IMR-90 (cell line): Measurements from ENCODE around the gene HECW1. TPM values are rescaled to one million over a fixed set of nuclear protein-coding genes. Genes with fewer than 3 reads are reported as not detected.

ENCODE experiments used
- ATAC-seq: fragments of 200-7000 bp; cut with Tn5 transposase; 2 replicates; pipeline ENCODE4 v1.9.1; 2020; ENCODE audit warnings: low read depth, mild to moderate bottlenecking, moderate library complexity
- BruUV-seq: library from RNA; stranded (reverse); fragments of 400-500 nt; replicated peaks from 2 replicates; lab custom pipeline; 2021; lab: Mats Ljungman, UMichigan
- CTCF ChIA-PET: fragments of 300-600 bp; formaldehyde crosslinking; extraction: SDS; loops from one replicate; lab custom pipeline; 2021; ENCODE audit warnings: antibody characterized with exemption; lab: Yijun Ruan, JAX
- POLR2A ChIA-PET: fragments of 300-600 bp; sonication (Branson Sonifier 250); formaldehyde crosslinking; loops from one replicate; lab custom pipeline; 2022; ENCODE audit warnings: antibody characterized with exemption; ENCODE audit not compliant: unreplicated experiment; lab: Charles Lee
- DNase-seq: peaks from one replicate; pipeline ENCODE4 v3.0.0; 2013
- H2AFZ ChIP-seq: replicated peaks from 2 replicates; pipeline ENCODE3; 2013; ENCODE audit warnings: low read length, mild to moderate bottlenecking; ENCODE audit not compliant: poor library complexity
- H2AK5ac ChIP-seq: 2 replicates; pipeline ENCODE4 v1.6.1; 2013; ENCODE audit warnings: low read depth, low read length, inconsistent platforms
- H2AK9ac ChIP-seq: replicated peaks from 2 replicates; pipeline ENCODE3; 2013; ENCODE audit warnings: mild to moderate bottlenecking, low read depth, low read length, moderate library complexity; ENCODE audit not compliant: poor library complexity
- H2BK120ac ChIP-seq: 2 replicates; pipeline ENCODE4 v1.6.1; 2013; ENCODE audit warnings: low read depth, low read length, inconsistent platforms
- H2BK15ac ChIP-seq: 3 replicates; pipeline ENCODE4 v1.6.1; 2013; ENCODE audit warnings: low read depth, low read length, inconsistent platforms
- H2BK20ac ChIP-seq: 2 replicates; pipeline ENCODE4 v1.6.1; 2013; ENCODE audit warnings: low read depth, mild to moderate bottlenecking, inconsistent platforms, low read length, moderate library complexity
- H2BK5ac ChIP-seq: 2 replicates; pipeline ENCODE4 v1.6.1; 2013; ENCODE audit warnings: mild to moderate bottlenecking, low read depth, low read length, inconsistent platforms; ENCODE audit not compliant: poor library complexity, severe bottlenecking
- H3K14ac ChIP-seq: replicated peaks from 2 replicates; pipeline ENCODE4 v1.6.1; 2013; ENCODE audit warnings: low read depth, low read length, inconsistent platforms
- H3K18ac ChIP-seq: 2 replicates; pipeline ENCODE4 v1.6.1; 2013; ENCODE audit warnings: low read depth, low read length, control low read depth
- H3K23ac ChIP-seq: 2 replicates; pipeline ENCODE4 v1.6.1; 2013; ENCODE audit warnings: low read depth, low read length, inconsistent platforms
- H3K27ac ChIP-seq: 2 replicates; pipeline ENCODE4 v1.5.1; 2013; ENCODE audit warnings: mild to moderate bottlenecking, control low read depth, low read length; ENCODE audit not compliant: insufficient read depth
- H3K27me3 ChIP-seq: 2 replicates; pipeline ENCODE4 v1.6.1; 2013; ENCODE audit warnings: low read length; ENCODE audit not compliant: control insufficient read depth, insufficient read depth
- H3K36me3 ChIP-seq: 2 replicates; pipeline ENCODE4 v1.6.1; 2013; ENCODE audit warnings: low read length, mixed read lengths; ENCODE audit not compliant: control insufficient read depth, insufficient read depth
- H3K4ac ChIP-seq: 2 replicates; pipeline ENCODE4 v1.6.1; 2013; ENCODE audit warnings: low read depth, low read length, inconsistent platforms
- H3K4me1 ChIP-seq: 2 replicates; pipeline ENCODE4 v1.6.1; 2013; ENCODE audit warnings: low read length, mixed read lengths; ENCODE audit not compliant: control insufficient read depth, insufficient read depth
- H3K4me2 ChIP-seq: 2 replicates; pipeline ENCODE4 v1.6.1; 2013; ENCODE audit warnings: low read depth, mild to moderate bottlenecking, control low read depth, low read length, moderate library complexity
- H3K4me3 ChIP-seq: 2 replicates; pipeline ENCODE4 v1.5.1; 2013; ENCODE audit warnings: low read depth, mild to moderate bottlenecking, control low read depth, low read length, moderate library complexity; ENCODE audit not compliant: insufficient read depth
- H3K56ac ChIP-seq: 2 replicates; pipeline ENCODE4 v1.6.1; 2013; ENCODE audit warnings: low read length, inconsistent platforms; ENCODE audit not compliant: insufficient read depth; ENCODE audit errors: extremely low read depth
- H3K79me1 ChIP-seq, 2 experiments: 2 replicates each; pipeline ENCODE4 v1.6.1; 2013; ENCODE audit warnings: low read length in 2 of 2, inconsistent platforms in 1 of 2, low read depth in 1 of 2
- H3K9ac ChIP-seq: 2 replicates; pipeline ENCODE4 v1.6.1; 2013; ENCODE audit warnings: low read depth, low read length, control low read depth
- H3K9me1 ChIP-seq: 2 replicates; pipeline ENCODE4 v1.6.1; 2013; ENCODE audit warnings: low read length, inconsistent platforms; ENCODE audit not compliant: insufficient read depth
- H3K9me3 ChIP-seq: 2 replicates; pipeline ENCODE4 v1.6.1; 2013; ENCODE audit warnings: low read length; ENCODE audit not compliant: control insufficient read depth, insufficient read depth
- H4K20me1 ChIP-seq: 2 replicates; pipeline ENCODE4 v1.6.1; 2013; ENCODE audit warnings: low read length, inconsistent platforms; ENCODE audit not compliant: insufficient read depth
- H4K5ac ChIP-seq: 2 replicates; pipeline ENCODE4 v1.6.1; 2013; ENCODE audit warnings: mild to moderate bottlenecking, low read depth, low read length, control low read depth
- H4K8ac ChIP-seq, 2 experiments: 2 replicates each; pipeline ENCODE4 v1.6.1; 2013; ENCODE audit warnings: low read depth in 2 of 2, low read length in 2 of 2, control low read depth in 1 of 2, inconsistent platforms in 1 of 2
- H4K91ac ChIP-seq: 2 replicates; pipeline ENCODE4 v1.6.1; 2013; ENCODE audit warnings: low read depth, low read length, inconsistent platforms; ENCODE audit not compliant: insufficient read depth
- BHLHE40 ChIP-seq: fragments of 150-350 bp; IDR thresholded peaks from 2 replicates; pipeline ENCODE4 v1.6.1; 2016; ENCODE audit warnings: mild to moderate bottlenecking, low read depth, low read length
- CEBPB ChIP-seq: IDR thresholded peaks from 2 replicates; pipeline ENCODE4 v1.6.1; 2012; ENCODE audit warnings: low read depth, low read length, improper control_type of control experiment
- CHD1 ChIP-seq: IDR thresholded peaks from 2 replicates; pipeline ENCODE4 v1.6.1; 2012; ENCODE audit warnings: low read depth, low read length, improper control_type of control experiment
- FOS ChIP-seq: fragments of 150-350 bp; IDR thresholded peaks from 2 replicates; pipeline ENCODE4 v1.6.1; 2016; ENCODE audit warnings: low read depth, low read length
- MAFK ChIP-seq: IDR thresholded peaks from 2 replicates; pipeline ENCODE4 v1.6.1; 2012; ENCODE audit warnings: low read depth, low read length, improper control_type of control experiment
- MAZ ChIP-seq: IDR thresholded peaks from 2 replicates; pipeline ENCODE4 v1.6.1; 2012; ENCODE audit warnings: low read depth, mild to moderate bottlenecking, low read length, improper control_type of control experiment, moderate library complexity, borderline replicate concordance
- MXI1 ChIP-seq: IDR thresholded peaks from 2 replicates; pipeline ENCODE4 v1.6.1; 2012; ENCODE audit warnings: low read depth, mild to moderate bottlenecking, low read length, moderate library complexity, borderline replicate concordance
- NFE2L2 ChIP-seq: fragments of 150-350 bp; IDR thresholded peaks from 2 replicates; pipeline ENCODE4 v1.6.1; 2016; ENCODE audit warnings: low read depth, mild to moderate bottlenecking, low read length
- POLR2A ChIP-seq: IDR thresholded peaks from 2 replicates; pipeline ENCODE4 v1.6.1; 2012; ENCODE audit warnings: mild to moderate bottlenecking, low read depth, low read length
- RAD21 ChIP-seq: IDR thresholded peaks from 2 replicates; pipeline ENCODE4 v1.6.1; 2012; ENCODE audit warnings: low read length, improper control_type of control experiment
- RCOR1 ChIP-seq: IDR thresholded peaks from 2 replicates; pipeline ENCODE4 v1.6.1; 2012; ENCODE audit warnings: mild to moderate bottlenecking, low read length, improper control_type of control experiment; ENCODE audit not compliant: insufficient replicate concordance
- RFX5 ChIP-seq: IDR thresholded peaks from 2 replicates; pipeline ENCODE4 v1.8.0; 2012; ENCODE audit warnings: low read depth, mild to moderate bottlenecking, low read length, moderate library complexity
- SMC3 ChIP-seq: fragments of 150-350 bp; IDR thresholded peaks from 2 replicates; pipeline ENCODE4 v1.6.1; 2016; ENCODE audit warnings: low read depth, mild to moderate bottlenecking, antibody characterized with exemption, low read length, moderate library complexity
- WGBS, 2 experiments: methylation state at CpG; one replicate each; pipeline versions ENCODE4 v1.1.5 to v1.1.7; 2013; ENCODE audit warnings: missing lambda C conversion rate in 2 of 2; ENCODE audit not compliant: insufficient read length in 1 of 2; ENCODE audit errors: extremely low coverage in 2 of 2; 5-methylcytosine and 5-hydroxymethylcytosine counted together
- dilution Hi-C: fragments of 300-500 bp; cut with HindIII; formaldehyde crosslinking; loops from one replicate; pipeline ENCODE4 v1.14.3; 2018; ENCODE audit warnings: low sequenced_read_pairs; ENCODE audit not compliant: unreplicated experiment
- in situ Hi-C: fragments of 300-500 bp; cut with MboI; formaldehyde crosslinking; loops from 3 replicates; pipeline ENCODE4 v1.14.3; 2019; ENCODE audit warnings: low sequenced_read_pairs, inconsistent platforms, mixed read lengths
- intact Hi-C: fragments of 100-400 bp; cut with micrococcal nuclease; formaldehyde crosslinking; loops from 2 replicates; pipeline ENCODE4 v1.10.0; 2022
- polyA plus RNA-seq, 3 experiments: library from polyadenylated mRNA; depleted of rRNA; stranded (reverse); fragments of >200 nt; gene quantifications; 2 replicates each; pipeline ENCODE4 v1.2.3, GENCODE V29; 2012; ENCODE audit warnings: low replicate concordance in 1 of 3
- total RNA-seq: library from RNA; depleted of rRNA; stranded (reverse); fragments of >200 nt; gene quantifications from 2 replicates; pipeline ENCODE4 v1.2.3, GENCODE V29; 2012
- TF ChIP-seq, protein P1 (sequence below): fragments of 150-350 bp; IDR thresholded peaks from 2 replicates; pipeline ENCODE4 v1.6.1; 2016; ENCODE audit warnings: low read depth, mild to moderate bottlenecking, low read length, moderate library complexity, borderline replicate concordance
- TF ChIP-seq, protein P2 (sequence below): conservative IDR thresholded peaks from 2 replicates; pipeline ENCODE4 v1.5.1; 2012; ENCODE audit warnings: mild to moderate bottlenecking, low read depth, low read length, improper control_type of control experiment
- TF ChIP-seq, protein P3 (sequence below): fragments of 150-350 bp; IDR thresholded peaks from 2 replicates; pipeline ENCODE4 v1.6.1; 2017; ENCODE audit warnings: mild to moderate bottlenecking, antibody characterized with exemption, low read length, low read depth

HECW1 gene
- total and polyA plus RNA-seq, 2 of the 4 experiments (the other 2 are of a cell fraction) = 0.56 to 1.3 TPM

DNA sequence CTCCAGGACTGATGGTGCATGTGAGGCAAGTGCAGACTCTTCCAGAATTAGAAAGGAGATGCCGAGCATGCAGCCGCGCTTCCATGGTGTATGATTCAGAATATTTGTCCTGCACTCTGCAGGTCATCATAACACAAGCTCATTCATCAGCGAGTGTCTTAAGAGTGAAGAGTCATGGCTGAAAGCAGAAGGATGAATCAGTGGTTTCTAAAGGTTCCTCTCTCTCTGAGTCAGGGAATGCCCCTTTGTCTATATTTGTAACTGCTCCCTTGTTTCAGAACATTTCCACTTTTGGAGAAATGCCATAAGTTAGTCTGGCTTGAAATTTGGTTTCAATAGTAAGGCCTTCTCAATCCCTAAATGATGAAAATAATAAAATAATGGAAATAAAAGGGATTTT, 52.3 kb downstream of the HECW1 start:
- TF ChIP-seq, protein P1, sequence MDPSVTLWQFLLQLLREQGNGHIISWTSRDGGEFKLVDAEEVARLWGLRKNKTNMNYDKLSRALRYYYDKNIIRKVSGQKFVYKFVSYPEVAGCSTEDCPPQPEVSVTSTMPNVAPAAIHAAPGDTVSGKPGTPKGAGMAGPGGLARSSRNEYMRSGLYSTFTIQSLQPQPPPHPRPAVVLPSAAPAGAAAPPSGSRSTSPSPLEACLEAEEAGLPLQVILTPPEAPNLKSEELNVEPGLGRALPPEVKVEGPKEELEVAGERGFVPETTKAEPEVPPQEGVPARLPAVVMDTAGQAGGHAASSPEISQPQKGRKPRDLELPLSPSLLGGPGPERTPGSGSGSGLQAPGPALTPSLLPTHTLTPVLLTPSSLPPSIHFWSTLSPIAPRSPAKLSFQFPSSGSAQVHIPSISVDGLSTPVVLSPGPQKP = no peak
- TF ChIP-seq RFX5 (no peak), MAFK (peak; percentile 47; the same call in 1 of the 2 replicates), FOS (peak; percentile 90), RCOR1 (peak; percentile 42), NFE2L2 (peak; percentile 75), BHLHE40 (peak; percentile 40; the same call in 1 of the 2 replicates), MAZ (no peak), RAD21 (peak; percentile 25), CEBPB (peak; percentile 34; the same call in 1 of the 2 replicates), SMC3 (no peak), MXI1 (no peak), POLR2A (no peak), CHD1 (no peak)
- TF ChIP-seq, protein P2, sequence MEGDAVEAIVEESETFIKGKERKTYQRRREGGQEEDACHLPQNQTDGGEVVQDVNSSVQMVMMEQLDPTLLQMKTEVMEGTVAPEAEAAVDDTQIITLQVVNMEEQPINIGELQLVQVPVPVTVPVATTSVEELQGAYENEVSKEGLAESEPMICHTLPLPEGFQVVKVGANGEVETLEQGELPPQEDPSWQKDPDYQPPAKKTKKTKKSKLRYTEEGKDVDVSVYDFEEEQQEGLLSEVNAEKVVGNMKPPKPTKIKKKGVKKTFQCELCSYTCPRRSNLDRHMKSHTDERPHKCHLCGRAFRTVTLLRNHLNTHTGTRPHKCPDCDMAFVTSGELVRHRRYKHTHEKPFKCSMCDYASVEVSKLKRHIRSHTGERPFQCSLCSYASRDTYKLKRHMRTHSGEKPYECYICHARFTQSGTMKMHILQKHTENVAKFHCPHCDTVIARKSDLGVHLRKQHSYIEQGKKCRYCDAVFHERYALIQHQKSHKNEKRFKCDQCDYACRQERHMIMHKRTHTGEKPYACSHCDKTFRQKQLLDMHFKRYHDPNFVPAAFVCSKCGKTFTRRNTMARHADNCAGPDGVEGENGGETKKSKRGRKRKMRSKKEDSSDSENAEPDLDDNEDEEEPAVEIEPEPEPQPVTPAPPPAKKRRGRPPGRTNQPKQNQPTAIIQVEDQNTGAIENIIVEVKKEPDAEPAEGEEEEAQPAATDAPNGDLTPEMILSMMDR = no peak
- TF ChIP-seq, protein P3, sequence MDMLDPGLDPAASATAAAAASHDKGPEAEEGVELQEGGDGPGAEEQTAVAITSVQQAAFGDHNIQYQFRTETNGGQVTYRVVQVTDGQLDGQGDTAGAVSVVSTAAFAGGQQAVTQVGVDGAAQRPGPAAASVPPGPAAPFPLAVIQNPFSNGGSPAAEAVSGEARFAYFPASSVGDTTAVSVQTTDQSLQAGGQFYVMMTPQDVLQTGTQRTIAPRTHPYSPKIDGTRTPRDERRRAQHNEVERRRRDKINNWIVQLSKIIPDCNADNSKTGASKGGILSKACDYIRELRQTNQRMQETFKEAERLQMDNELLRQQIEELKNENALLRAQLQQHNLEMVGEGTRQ = no peak
- no peaks in the 10 kb centered on the region for H3K9me3 ChIP-seq
- H3K23ac ChIP-seq = no peak overlapping the region
- no peak overlapping the region for H2BK15ac ChIP-seq
- H2AK9ac ChIP-seq = no peak overlapping the region
- H3K27ac ChIP-seq = no peak overlapping the region
- H2AFZ ChIP-seq = peak overlapping the region; percentile 56
- no peaks in the 10 kb centered on the region for H3K79me1 ChIP-seq
- H4K8ac ChIP-seq = no peak overlapping the region
- H3K4me3 ChIP-seq = no peak overlapping the region
- peak overlapping the region; percentile 1 for H2BK5ac ChIP-seq
- ChIA-PET CTCF (no interaction called here), POLR2A (no interaction called here)
- peaks cover 2% of the 10 kb centered on the region for H3K27me3 ChIP-seq
- H3K36me3 ChIP-seq = no peaks in the 10 kb centered on the region
- H3K18ac ChIP-seq = no peak overlapping the region
- H4K5ac ChIP-seq = no peak overlapping the region
- dilution Hi-C loops (no loop called here), in situ Hi-C loops (no loop called here), intact Hi-C loops (no loop called here)
- H3K9me1 ChIP-seq = peaks cover 3% of the 10 kb centered on the region; the same call in 1 of the 2 replicates
- H3K4me1 ChIP-seq = peaks cover 3% of the 10 kb centered on the region; the same call in 1 of the 2 replicates
- H4K91ac ChIP-seq = no peak overlapping the region
- no peak overlapping the region for H3K56ac ChIP-seq
- H3K14ac ChIP-seq = no peak overlapping the region
- no peaks in the 10 kb centered on the region for H4K20me1 ChIP-seq
- no peak overlapping the region for H2AK5ac ChIP-seq
- no peak overlapping the region for H2BK20ac ChIP-seq
- no peak overlapping the region for H3K9ac ChIP-seq
- no peak overlapping the region for H2BK120ac ChIP-seq
- H3K4ac ChIP-seq = no peak overlapping the region
- H3K4me2 ChIP-seq = no peak overlapping the region
- peak; percentile 97 for DNase-seq
- no CpG with 5 or more reads among the region's 4 CpGs for WGBS, 2 experiments
- peak; percentile 97 for ATAC-seq
- no TSS peak for BruUV-seq
